ENCODE measurements around the gene ELAVL1. TPM values are rescaled to one million over a fixed set of nuclear protein-coding genes. Genes with fewer than 3 reads are reported as not detected.
A peak's percentile ranks its signal among the peaks of the same experiment; 100 is the strongest.

ELAVL1 gene
- total and polyA plus RNA-seq, 2 experiments from 2014 or later: 81.6 to 143 TPM

DNA sequence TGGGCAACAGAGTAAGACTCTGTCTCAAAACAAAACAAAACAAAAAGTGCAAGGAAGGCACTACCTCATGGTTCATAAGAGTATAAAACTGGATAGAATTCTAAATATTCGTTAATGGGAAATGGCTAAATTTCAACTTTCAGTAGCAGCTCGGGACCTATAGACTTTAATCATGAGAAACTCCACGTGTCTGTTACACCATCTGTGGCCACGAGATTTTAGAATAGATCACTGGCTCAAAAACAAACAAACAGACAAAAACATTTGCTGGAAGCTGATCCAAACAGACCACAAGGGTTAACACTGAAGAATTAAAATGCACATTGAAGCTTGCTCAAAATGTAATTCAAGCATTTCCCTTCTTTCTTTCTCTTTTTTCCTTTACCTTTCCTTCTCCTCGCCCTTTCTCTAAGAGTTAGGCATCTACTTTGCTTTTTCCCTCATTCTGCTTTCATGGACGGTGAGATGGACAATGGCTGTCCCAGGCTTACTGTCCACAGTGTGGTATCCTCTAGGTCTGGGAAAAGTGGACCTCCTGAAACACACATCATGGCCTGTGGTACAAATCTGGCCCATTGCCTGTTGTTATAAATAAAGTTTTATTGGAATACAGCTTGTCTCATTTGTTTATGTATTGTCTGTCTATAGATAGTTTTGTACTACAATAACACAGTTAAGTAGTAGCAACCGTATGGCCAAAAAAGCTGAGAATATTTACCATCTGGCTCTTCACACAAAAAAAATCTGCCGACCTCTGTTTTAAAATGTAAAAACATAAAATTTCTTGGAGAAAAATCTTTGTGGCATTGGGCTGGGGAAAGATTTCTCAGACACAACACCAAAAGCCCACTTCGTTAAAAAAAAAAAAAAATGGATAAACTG lies 10.3 kb downstream of the ELAVL1 start:
- no peak overlapping the region for H2AFZ ChIP-seq
- peaks cover 100% of the 10 kb centered on the region for H3K79me2 ChIP-seq (replicated peaks; ENCODE audit: insufficient read depth)
- TF ChIP-seq POLR2AphosphoS5 (IDR thresholded peaks at IDR 0.05; ENCODE audit: low read depth): no peak
- no peak overlapping the region for H3K4me2 ChIP-seq
- H3K4me3 Mint-ChIP-seq: no peak overlapping the region; the same call in 2 of the 3 replicates
- H3K27me3 Mint-ChIP-seq (ENCODE audit: insufficient read depth, low read depth, poor library complexity): peaks cover 4% of the 10 kb centered on the region
- no peak for DNase-seq (ENCODE audit: low spot score)
- H3K27ac ChIP-seq (ENCODE audit: low read depth): peak overlapping the region; percentile 46; the same call in 1 of the 2 replicates
- H3K9me3 Mint-ChIP-seq: no peaks in the 10 kb centered on the region
- no peaks in the 10 kb centered on the region for H3K27me3 ChIP-seq (ENCODE audit: insufficient read depth)
- peaks cover 88% of the 10 kb centered on the region for H4K20me1 ChIP-seq (replicated peaks; ENCODE audit: insufficient read depth)
- H3K4me3 ChIP-seq: no peak overlapping the region
- H3F3A ChIP-seq (replicated peaks; ENCODE audit: low read depth): peaks cover 7% of the 10 kb centered on the region; the same call in 1 of the 2 replicates
- peaks cover 34% of the 10 kb centered on the region for H3K36me3 Mint-ChIP-seq (ENCODE audit: low read depth)
- H3K9me2 ChIP-seq (ENCODE audit: insufficient read depth): no peaks in the 10 kb centered on the region
- H3K4me1 Mint-ChIP-seq: peaks cover 43% of the 10 kb centered on the region
- peaks cover 15% of the 10 kb centered on the region for H3K36me3 ChIP-seq (ENCODE audit: insufficient read depth)
- no peak overlapping the region; the same call in 1 of the 2 replicates for H3K27ac Mint-ChIP-seq
- H3K4me1 ChIP-seq (ENCODE audit: insufficient read depth): peaks cover 22% of the 10 kb centered on the region
- ATAC-seq: no peak

DNA sequence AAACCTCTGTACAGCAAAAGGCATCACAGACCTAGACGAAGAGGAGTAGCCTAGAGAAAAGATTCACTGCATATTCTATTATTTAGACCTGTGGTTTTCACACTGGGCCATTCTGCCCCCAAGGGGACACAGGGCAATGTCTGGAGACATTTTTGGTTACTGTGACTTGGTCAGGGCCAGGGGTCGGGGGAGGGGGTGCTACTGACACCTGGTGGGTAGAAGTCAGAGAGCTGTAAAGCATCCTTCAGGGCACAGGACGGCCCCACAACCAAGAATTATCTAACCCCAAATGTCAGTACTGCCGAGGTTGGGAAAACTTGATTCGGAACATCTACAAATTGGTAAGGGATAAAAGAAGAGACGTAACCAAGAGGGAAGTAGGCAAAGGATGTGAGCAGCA lies 11.3 kb downstream of the ELAVL1 start:
- DNase-seq (ENCODE audit: low spot score): peak; percentile 69
- H3K4me3 Mint-ChIP-seq: peak overlapping the region; percentile 8; the same call in 1 of the 3 replicates
- peaks cover 84% of the 10 kb centered on the region for H4K20me1 ChIP-seq (replicated peaks; ENCODE audit: insufficient read depth)

DNA sequence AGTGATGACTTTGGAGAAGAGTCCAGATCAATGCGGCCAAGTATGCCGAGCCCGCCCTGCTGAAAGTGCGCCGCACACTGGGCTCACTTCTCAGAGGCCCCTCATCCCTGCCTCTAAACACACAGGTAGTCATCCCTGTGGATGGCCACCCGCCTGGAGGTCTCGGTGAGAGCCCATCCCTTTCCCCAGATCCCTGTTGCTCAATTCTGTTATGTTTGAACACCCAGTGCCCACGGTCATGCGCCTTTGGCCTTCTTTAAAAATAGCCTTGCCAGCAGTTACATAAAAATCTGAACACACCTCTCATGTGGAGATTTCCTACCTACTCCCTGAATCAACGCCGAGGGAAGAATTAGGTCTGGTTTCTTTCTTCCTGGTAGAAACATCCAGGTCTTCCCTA lies 11.9 kb downstream of the ELAVL1 start:
- no peak overlapping the region for H3K4me2 ChIP-seq
- peaks cover 22% of the 10 kb centered on the region for H3K4me1 ChIP-seq (ENCODE audit: insufficient read depth)
- H3K9me2 ChIP-seq (ENCODE audit: insufficient read depth): no peaks in the 10 kb centered on the region
- no peak overlapping the region; the same call in 1 of the 2 replicates for H3K27ac ChIP-seq (ENCODE audit: low read depth)
- Mint-ChIP-seq H3K36me3 (ENCODE audit: low read depth) (peaks cover 45% of the 10 kb centered on the region), H3K27ac (peak overlapping the region; percentile 55), H3K9me3 (no peaks in the 10 kb centered on the region), H3K4me3 (no peak overlapping the region), H3K4me1 (peaks cover 41% of the 10 kb centered on the region), H3K27me3 (ENCODE audit: insufficient read depth, low read depth, poor library complexity) (peaks cover 6% of the 10 kb centered on the region)
- no peak for DNase-seq (ENCODE audit: low spot score)
- peaks cover 23% of the 10 kb centered on the region for H3K36me3 ChIP-seq (ENCODE audit: insufficient read depth)
- H4K20me1 ChIP-seq (replicated peaks; ENCODE audit: insufficient read depth): peaks cover 81% of the 10 kb centered on the region
- H2AFZ ChIP-seq: no peak overlapping the region
- H3F3A ChIP-seq (replicated peaks; ENCODE audit: low read depth): peaks cover 7% of the 10 kb centered on the region; the same call in 1 of the 2 replicates
- H3K4me3 ChIP-seq: no peak overlapping the region
- ATAC-seq: no peak
- peaks cover 100% of the 10 kb centered on the region for H3K79me2 ChIP-seq (replicated peaks; ENCODE audit: insufficient read depth)
- H3K27me3 ChIP-seq (ENCODE audit: insufficient read depth): no peaks in the 10 kb centered on the region
- TF ChIP-seq JUNB (IDR thresholded peaks at IDR 0.05; ENCODE audit: unreplicated experiment) (no peak), EZH2 (IDR thresholded peaks at IDR 0.05; ENCODE audit: low read depth, unreplicated experiment) (no peak), STAT1 (IDR thresholded peaks at IDR 0.05; ENCODE audit: unreplicated experiment) (no peak), CREB1 (CRISPR knock-in tag; IDR thresholded peaks at IDR 0.05; ENCODE audit: low read depth) (no peak), NANOG (IDR thresholded peaks at IDR 0.05; ENCODE audit: borderline replicate concordance) (no peak)
- TF ChIP-seq, protein P1, sequence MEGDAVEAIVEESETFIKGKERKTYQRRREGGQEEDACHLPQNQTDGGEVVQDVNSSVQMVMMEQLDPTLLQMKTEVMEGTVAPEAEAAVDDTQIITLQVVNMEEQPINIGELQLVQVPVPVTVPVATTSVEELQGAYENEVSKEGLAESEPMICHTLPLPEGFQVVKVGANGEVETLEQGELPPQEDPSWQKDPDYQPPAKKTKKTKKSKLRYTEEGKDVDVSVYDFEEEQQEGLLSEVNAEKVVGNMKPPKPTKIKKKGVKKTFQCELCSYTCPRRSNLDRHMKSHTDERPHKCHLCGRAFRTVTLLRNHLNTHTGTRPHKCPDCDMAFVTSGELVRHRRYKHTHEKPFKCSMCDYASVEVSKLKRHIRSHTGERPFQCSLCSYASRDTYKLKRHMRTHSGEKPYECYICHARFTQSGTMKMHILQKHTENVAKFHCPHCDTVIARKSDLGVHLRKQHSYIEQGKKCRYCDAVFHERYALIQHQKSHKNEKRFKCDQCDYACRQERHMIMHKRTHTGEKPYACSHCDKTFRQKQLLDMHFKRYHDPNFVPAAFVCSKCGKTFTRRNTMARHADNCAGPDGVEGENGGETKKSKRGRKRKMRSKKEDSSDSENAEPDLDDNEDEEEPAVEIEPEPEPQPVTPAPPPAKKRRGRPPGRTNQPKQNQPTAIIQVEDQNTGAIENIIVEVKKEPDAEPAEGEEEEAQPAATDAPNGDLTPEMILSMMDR (conservative IDR thresholded peaks at IDR 0.05; ENCODE audit: low read depth in 2 of 2): no peak
- TF ChIP-seq, protein P2, sequence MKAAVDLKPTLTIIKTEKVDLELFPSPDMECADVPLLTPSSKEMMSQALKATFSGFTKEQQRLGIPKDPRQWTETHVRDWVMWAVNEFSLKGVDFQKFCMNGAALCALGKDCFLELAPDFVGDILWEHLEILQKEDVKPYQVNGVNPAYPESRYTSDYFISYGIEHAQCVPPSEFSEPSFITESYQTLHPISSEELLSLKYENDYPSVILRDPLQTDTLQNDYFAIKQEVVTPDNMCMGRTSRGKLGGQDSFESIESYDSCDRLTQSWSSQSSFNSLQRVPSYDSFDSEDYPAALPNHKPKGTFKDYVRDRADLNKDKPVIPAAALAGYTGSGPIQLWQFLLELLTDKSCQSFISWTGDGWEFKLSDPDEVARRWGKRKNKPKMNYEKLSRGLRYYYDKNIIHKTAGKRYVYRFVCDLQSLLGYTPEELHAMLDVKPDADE (IDR thresholded peaks at IDR 0.05): no peak

More for the DNA sequence above, 11.3 kb downstream of the ELAVL1 start:
- peak; percentile 81 for ATAC-seq
- Histone ChIP-seq H3K4me2 (no peak overlapping the region), H2AFZ (no peak overlapping the region), H3K27me3 (ENCODE audit: insufficient read depth) (no peaks in the 10 kb centered on the region), H3K36me3 (ENCODE audit: insufficient read depth) (peaks cover 23% of the 10 kb centered on the region), H3K4me3 (no peak overlapping the region), H3K79me2 (replicated peaks; ENCODE audit: insufficient read depth) (peaks cover 100% of the 10 kb centered on the region), H3F3A (replicated peaks; ENCODE audit: low read depth) (peaks cover 7% of the 10 kb centered on the region; the same call in 1 of the 2 replicates), H3K9me2 (ENCODE audit: insufficient read depth) (no peaks in the 10 kb centered on the region), H3K27ac (ENCODE audit: low read depth) (no peak overlapping the region; the same call in 1 of the 2 replicates), H3K4me1 (ENCODE audit: insufficient read depth) (peaks cover 22% of the 10 kb centered on the region)
- no peaks in the 10 kb centered on the region for H3K9me3 Mint-ChIP-seq
- TF ChIP-seq, protein P1 (conservative IDR thresholded peaks at IDR 0.05; ENCODE audit: low read depth in 2 of 2): peak; percentile 31 to 39
- no peak for TF ChIP-seq ZNF331 (CRISPR knock-in tag; IDR thresholded peaks at IDR 0.05; ENCODE audit: low read depth)
- peaks cover 41% of the 10 kb centered on the region for H3K4me1 Mint-ChIP-seq
- H3K27me3 Mint-ChIP-seq (ENCODE audit: insufficient read depth, low read depth, poor library complexity): peaks cover 4% of the 10 kb centered on the region
- peaks cover 40% of the 10 kb centered on the region for H3K36me3 Mint-ChIP-seq (ENCODE audit: low read depth)
- H3K27ac Mint-ChIP-seq: peak overlapping the region; percentile 55
